GM18499 (cell line): Measurements from ENCODE around the gene LBX1.

Experiments
- ATAC-seq: cut with Tn5 transposase; IDR thresholded peaks from one replicate; pipeline ENCODE4 v1.9.1; 2021; ENCODE audit warnings: moderate number of reproducible peaks; ENCODE audit not compliant: insufficient read depth, unreplicated experiment

LBX1 gene

GRCh38 chr10:101244321-101245050, 15.2 kb upstream of the LBX1 start:
- no peak for ATAC-seq

GRCh38 chr10:101241840-101242707, 12.8 kb upstream of the LBX1 start:
- no peak for ATAC-seq

GRCh38 chr10:101238732-101239105, 9.5 kb upstream of the LBX1 start:
- no peak for ATAC-seq

GRCh38 chr10:101237982-101238731, 8.9 kb upstream of the LBX1 start:
- no peak for ATAC-seq

- no peak for ATAC-seq
Measured at GRCh38 chr10:101237081-101237981, 8.1 kb upstream of the LBX1 start.

- no peak for ATAC-seq
Measured at GRCh38 chr10:101236376-101237080, 7.3 kb upstream of the LBX1 start.

- ATAC-seq: no peak
Measured at GRCh38 chr10:101235766-101236165, 6.5 kb upstream of the LBX1 start.

- no peak for ATAC-seq
Measured at GRCh38 chr10:101234333-101234732, 5.1 kb upstream of the LBX1 start.

GRCh38 chr10:101233863-101234262, 4.6 kb upstream of the LBX1 start:
- ATAC-seq: no peak

- no peak for ATAC-seq
Measured at GRCh38 chr10:101233443-101233842, 4.2 kb upstream of the LBX1 start.

- ATAC-seq: no peak
Measured at GRCh38 chr10:101231912-101232689, 2.8 kb upstream of the LBX1 start.

- no peak for ATAC-seq
Measured at GRCh38 chr10:101231092-101231491, 1.8 kb upstream of the LBX1 start.

GRCh38 chr10:101230183-101230917, 1.1 kb upstream of the LBX1 start:
- ATAC-seq: no peak

GRCh38 chr10:101228966-101229265, 347 bp downstream of the LBX1 start:
- ATAC-seq: no peak

- no peak for ATAC-seq
Measured at GRCh38 chr10:101228153-101228965, 904 bp downstream of the LBX1 start.

GRCh38 chr10:101227429-101228152, 1.7 kb downstream of the LBX1 start:
- no peak for ATAC-seq
